ENCODE data around the gene TENT5C. TPM values are rescaled to one million over a fixed set of nuclear protein-coding genes. Genes with fewer than 3 reads are reported as not detected.

TENT5C gene
- total and polyA plus RNA-seq, 10 of the 15 experiments (the other 5 are each of a cell fraction or from before 2014, with no cell fraction given): 0.19 to 2.4 (median 0.78) TPM

- TF ChIP-seq ZNF687 (IDR thresholded peaks at IDR 0.05) (no peak), EZH2 (IDR thresholded peaks at IDR 0.05; ENCODE audit: borderline replicate concordance, control insufficient read depth, low read depth, low read length) (no peak)
Measured at GRCh38 chr1:117657031-117657430, 51.2 kb downstream of the TENT5C start (continued).

- in situ Hi-C loops (cut with MboI): loop anchor here (25.0 kb wide), 1 partner anchor 1096 kb away; the partner anchor contains the start of gene CD58
- H3K36me3 ChIP-seq (ENCODE audit: control insufficient read depth in 2 of 2, insufficient read depth in 2 of 2, low read length in 1 of 2): no peaks in the 10 kb centered on the region
- ChIA-PET POLR2A (interaction anchor here (0.6 to 0.7 kb wide), 2 partner anchors 11 to 16 kb away, joined by 3 to 4 read pairs; no protein-coding TSS in a partner anchor), SMC1A (ENCODE audit: uncharacterized antibody, unreplicated experiment) (interaction anchor here (0.7 to 1.5 kb wide), 2 partner anchors 33 to 158 kb away, joined by 3 read pairs; no protein-coding TSS in a partner anchor), RAD21 (ENCODE audit: unreplicated experiment) (no interaction called here), CTCF (interaction anchor here (0.5 to 1.0 kb wide), 3 partner anchors 23 to 96 kb away, joined by 3 read pairs; no protein-coding TSS in a partner anchor)
- no peaks in the 10 kb centered on the region; a peak in 1 of 4 replicates for H3K27me3 ChIP-seq (replicated peaks in 1 of 2; ENCODE audit: control insufficient read depth in 2 of 2, insufficient read depth in 2 of 2, low read length in 1 of 2)
- 96% methylated on average over 5 of the region's 5 CpGs for WGBS (ENCODE audit: insufficient coverage, insufficient replicate concordance, low lambda C conversion rate, missing lambda C conversion rate)
- FAIRE-seq (no peak), DNase-seq (ENCODE audit: low read depth, low spot score) (no peak), ATAC-seq (no peak)
- BruUV-seq (replicated peaks): no TSS peak
- no peak overlapping the region for H2AFZ ChIP-seq (ENCODE audit: control insufficient read depth, low read depth, low read length)
- no peak overlapping the region for H3K9ac ChIP-seq (ENCODE audit: control insufficient read depth, insufficient read depth, low read length)
- peaks cover 73% of the 10 kb centered on the region for H3K4me1 ChIP-seq (ENCODE audit: control insufficient read depth, insufficient read depth, low read length)
- H4K20me1 ChIP-seq (ENCODE audit: control insufficient read depth, insufficient read depth): no peaks in the 10 kb centered on the region
- no peaks in the 10 kb centered on the region for H3K79me2 ChIP-seq (ENCODE audit: control insufficient read depth, insufficient read depth, low read length)
- H3K4me3 ChIP-seq: no peak overlapping the region
- H3K4me2 ChIP-seq (ENCODE audit: control insufficient read depth, insufficient read depth): peak overlapping the region; percentile 36
- TF ChIP-seq CTCF (IDR thresholded peaks at IDR 0.05 in 2 of 3, conservative IDR thresholded peaks at IDR 0.05 in 1 of 3; ENCODE audit: control insufficient read depth in 2 of 3, extremely low read depth in 1 of 3, insufficient read depth in 1 of 3, low read depth in 3 of 3, low read length in 3 of 3): no peak
- H3K9me3 ChIP-seq (replicated peaks; ENCODE audit: control insufficient read depth, insufficient read depth, low read length): peaks cover 14% of the 10 kb centered on the region; the same call in 2 of the 3 replicates
- intact Hi-C loops (cut with micrococcal nuclease; ENCODE audit: unreplicated experiment): loop anchor here (5.0 kb wide), 1 partner anchor 291 kb away; the partner anchor contains the start of gene MAN1A2
- no peak overlapping the region for H3K27ac ChIP-seq (ENCODE audit: control insufficient read depth, insufficient read depth)
Measured at GRCh38 chr1:117657949-117658660, 52.3 kb downstream of the TENT5C start.

Data from GM12878 (cell line).